Activated CD4-positive, alpha-beta T cell treated with anti-CD3 and anti-CD28 coated beads, Interleukin-2, amount 10 ng/mL, durations not matched to agents 24 days and 14 days (primary cell): ENCODE measurements around the gene LRIG3. TPM values are rescaled to one million over a fixed set of nuclear protein-coding genes. Genes with fewer than 3 reads are reported as not detected.
"Not testable (repeated sequence)": the region's sequence is repeated elsewhere in the genome, so short reads cannot be mapped to it uniquely, and the experiment has no call there.

Experiments used
- DNase-seq: peaks from one replicate; pipeline ENCODE4 v3.0.0; 2022
- H3K27ac Mint-ChIP-seq: one replicate; pipeline ENCODE4 v1.8.0; 2022; ENCODE audit warnings: mild to moderate bottlenecking, mixed read lengths
- H3K27me3 Mint-ChIP-seq: one replicate; pipeline ENCODE4 v1.8.0; 2022; ENCODE audit warnings: mixed read lengths
- H3K36me3 Mint-ChIP-seq: one replicate; pipeline ENCODE4 v1.8.0; 2022; ENCODE audit warnings: low read depth, mild to moderate bottlenecking, mixed read lengths
- H3K4me1 Mint-ChIP-seq: one replicate; pipeline ENCODE4 v1.8.0; 2021; ENCODE audit warnings: mixed read lengths
- H3K4me3 Mint-ChIP-seq: one replicate; pipeline ENCODE4 v1.8.0; 2022; ENCODE audit warnings: mild to moderate bottlenecking, moderate library complexity, mixed read lengths
- H3K9me3 Mint-ChIP-seq: one replicate; pipeline ENCODE4 v1.8.0; 2021; ENCODE audit warnings: mixed read lengths
- intact Hi-C: fragments of 100-400 bp; cut with micrococcal nuclease; formaldehyde crosslinking; loops from one replicate; pipeline ENCODE4 v1.15.1; 2023
- total RNA-seq: library from RNA; stranded (reverse); gene quantifications from 2 replicates; pipeline ENCODE4 v1.2.3, GENCODE V29; 2022

LRIG3 gene
- total RNA-seq, 1 donor from 2014 or later = not detected

- H3K4me1 Mint-ChIP-seq, H3K27ac Mint-ChIP-seq, H3K27me3 Mint-ChIP-seq, H3K4me3 Mint-ChIP-seq, intact Hi-C loops, DNase-seq, H3K36me3 Mint-ChIP-seq: not testable (repeated sequence)
- H3K9me3 Mint-ChIP-seq = peaks cover 14% of the 10 kb centered on the region
Measured at GRCh38 chr12:58949954-58950738, 29.8 kb upstream of the LRIG3 start.

- DNase-seq = no peak
- Mint-ChIP-seq H3K4me3 (no peak overlapping the region), H3K9me3 (peaks cover under 1% of the 10 kb centered on the region), H3K27ac (no peak overlapping the region), H3K4me1 (no peaks in the 10 kb centered on the region), H3K36me3 (no peaks in the 10 kb centered on the region), H3K27me3 (no peaks in the 10 kb centered on the region)
- intact Hi-C loops = no loop called here
Measured at GRCh38 chr12:58943079-58943478, 22.8 kb upstream of the LRIG3 start.

- Mint-ChIP-seq H3K4me1 (no peaks in the 10 kb centered on the region), H3K36me3 (no peaks in the 10 kb centered on the region), H3K9me3 (no peaks in the 10 kb centered on the region), H3K4me3 (no peak overlapping the region), H3K27me3 (no peaks in the 10 kb centered on the region), H3K27ac (no peak overlapping the region)
- intact Hi-C loops = no loop called here
- no peak for DNase-seq
Measured at GRCh38 chr12:58942345-58942744, 22.0 kb upstream of the LRIG3 start.

- Mint-ChIP-seq H3K27me3 (no peaks in the 10 kb centered on the region), H3K4me3 (no peak overlapping the region), H3K36me3 (no peaks in the 10 kb centered on the region), H3K4me1 (no peaks in the 10 kb centered on the region), H3K9me3 (no peaks in the 10 kb centered on the region), H3K27ac (no peak overlapping the region)
- intact Hi-C loops = no loop called here
- no peak for DNase-seq
Measured at GRCh38 chr12:58939399-58940100, 19.2 kb upstream of the LRIG3 start.

- Mint-ChIP-seq H3K36me3 (no peaks in the 10 kb centered on the region), H3K4me3 (no peak overlapping the region), H3K4me1 (no peaks in the 10 kb centered on the region), H3K27ac (no peak overlapping the region), H3K9me3 (no peaks in the 10 kb centered on the region), H3K27me3 (no peaks in the 10 kb centered on the region)
- intact Hi-C loops = no loop called here
- no peak for DNase-seq
Measured at GRCh38 chr12:58938440-58938839, 18.1 kb upstream of the LRIG3 start.

GRCh38 chr12:58934528-58934927 lies 14.2 kb upstream of the LRIG3 start:
- Mint-ChIP-seq H3K36me3 (no peaks in the 10 kb centered on the region), H3K27me3 (no peaks in the 10 kb centered on the region), H3K4me1 (no peaks in the 10 kb centered on the region), H3K4me3 (no peak overlapping the region), H3K27ac (no peak overlapping the region), H3K9me3 (no peaks in the 10 kb centered on the region)
- DNase-seq = no peak
- intact Hi-C loops = no loop called here

- Mint-ChIP-seq H3K4me3 (no peak overlapping the region), H3K9me3 (no peaks in the 10 kb centered on the region), H3K27me3 (no peaks in the 10 kb centered on the region), H3K36me3 (no peaks in the 10 kb centered on the region), H3K4me1 (no peaks in the 10 kb centered on the region), H3K27ac (no peak overlapping the region)
- intact Hi-C loops = no loop called here
- DNase-seq = no peak
Measured at GRCh38 chr12:58932806-58933681, 12.7 kb upstream of the LRIG3 start.

- Mint-ChIP-seq H3K4me1 (no peaks in the 10 kb centered on the region), H3K36me3 (no peaks in the 10 kb centered on the region), H3K27ac (no peak overlapping the region), H3K4me3 (no peak overlapping the region), H3K27me3 (no peaks in the 10 kb centered on the region), H3K9me3 (no peaks in the 10 kb centered on the region)
- DNase-seq = no peak
- intact Hi-C loops = no loop called here
Measured at GRCh38 chr12:58931518-58931917, 11.2 kb upstream of the LRIG3 start.

GRCh38 chr12:58930770-58931324 lies 10.5 kb upstream of the LRIG3 start:
- intact Hi-C loops = no loop called here
- Mint-ChIP-seq H3K9me3 (no peaks in the 10 kb centered on the region), H3K36me3 (no peaks in the 10 kb centered on the region), H3K27me3 (no peaks in the 10 kb centered on the region), H3K4me1 (no peaks in the 10 kb centered on the region), H3K27ac (no peak overlapping the region), H3K4me3 (no peak overlapping the region)
- DNase-seq = no peak

- Mint-ChIP-seq H3K36me3 (no peaks in the 10 kb centered on the region), H3K4me1 (no peaks in the 10 kb centered on the region), H3K27me3 (peaks cover 9% of the 10 kb centered on the region), H3K4me3 (no peak overlapping the region), H3K9me3 (no peaks in the 10 kb centered on the region), H3K27ac (no peak overlapping the region)
- intact Hi-C loops = no loop called here
- no peak for DNase-seq
Measured at GRCh38 chr12:58927120-58927519, 6.8 kb upstream of the LRIG3 start.

GRCh38 chr12:58926586-58926985 lies 6.3 kb upstream of the LRIG3 start:
- Mint-ChIP-seq H3K4me1 (no peaks in the 10 kb centered on the region), H3K27me3 (peaks cover 9% of the 10 kb centered on the region), H3K27ac (no peak overlapping the region), H3K36me3 (no peaks in the 10 kb centered on the region), H3K9me3 (no peaks in the 10 kb centered on the region), H3K4me3 (no peak overlapping the region)
- DNase-seq = no peak
- intact Hi-C loops = no loop called here

- H3K4me3 Mint-ChIP-seq = no peak overlapping the region
- H3K4me1 Mint-ChIP-seq = no peaks in the 10 kb centered on the region
- no peaks in the 10 kb centered on the region for H3K36me3 Mint-ChIP-seq
- no peak overlapping the region for H3K27ac Mint-ChIP-seq
- H3K9me3 Mint-ChIP-seq = no peaks in the 10 kb centered on the region
- intact Hi-C loops = no loop called here
- peaks cover 13% of the 10 kb centered on the region for H3K27me3 Mint-ChIP-seq
- DNase-seq = no peak
Measured at GRCh38 chr12:58925751-58926150, 5.4 kb upstream of the LRIG3 start.

- DNase-seq = no peak
- Mint-ChIP-seq H3K36me3 (no peaks in the 10 kb centered on the region), H3K27ac (no peak overlapping the region), H3K4me1 (peaks cover 2% of the 10 kb centered on the region), H3K9me3 (no peaks in the 10 kb centered on the region), H3K4me3 (no peak overlapping the region), H3K27me3 (peaks cover 19% of the 10 kb centered on the region)
- intact Hi-C loops = no loop called here
Measured at GRCh38 chr12:58925111-58925611, 4.9 kb upstream of the LRIG3 start.
